Stomach (tissue), 4 donors: ENCODE results near the gene HBQ1.

Source experiments
- CTCF ChIP-seq, 7 experiments: fragments of 450-650 bp in 4 of 7; fragments of 200-600 bp in 3 of 7; sonication (generic) in 3 of 7; IDR thresholded peaks; one replicate each; pipeline ENCODE4 v1.5.1; 2016 to 2019; ENCODE audit warnings: antibody characterized with exemption in 7 of 7, control low read depth in 2 of 7, mild to moderate bottlenecking in 1 of 7
- EP300 ChIP-seq: sonication (generic); formaldehyde crosslinking; IDR thresholded peaks from one replicate; pipeline ENCODE4 v1.6.1; 2017; ENCODE audit warnings: antibody characterized with exemption
- POLR2A ChIP-seq, 4 donors: fragments of 450-650 bp; IDR thresholded peaks; one replicate each; pipeline ENCODE4 v1.6.1; 2016; ENCODE audit warnings: antibody characterized with exemption in 4 of 4, control low read depth in 2 of 4, mild to moderate bottlenecking in 1 of 4, moderate library complexity in 1 of 4
- POLR2AphosphoS5 ChIP-seq, 3 donors: sonication (generic); formaldehyde crosslinking; IDR thresholded peaks; one replicate each; pipeline ENCODE4 v1.6.1; 2016; ENCODE audit warnings: antibody characterized with exemption in 3 of 3

GRCh38 chr16:183005-183404 lies 2.7 kb downstream of the HBQ1 start:
- no peak for TF ChIP-seq CTCF (IDR thresholded peaks at IDR 0.05)
- TF ChIP-seq EP300 = no peak
- TF ChIP-seq POLR2A (IDR thresholded peaks at IDR 0.05) = no peak
- no peak for TF ChIP-seq POLR2AphosphoS5 (IDR thresholded peaks at IDR 0.05)
